ENCODE results near the gene CRB3.
A peak's percentile ranks its signal among the peaks of the same experiment; 100 is the strongest.

The CRB3 gene

GRCh38 chr19:6470173-6470572 is 6.1 kb downstream of the CRB3 start:
- DNase-seq = no peak

DNA sequence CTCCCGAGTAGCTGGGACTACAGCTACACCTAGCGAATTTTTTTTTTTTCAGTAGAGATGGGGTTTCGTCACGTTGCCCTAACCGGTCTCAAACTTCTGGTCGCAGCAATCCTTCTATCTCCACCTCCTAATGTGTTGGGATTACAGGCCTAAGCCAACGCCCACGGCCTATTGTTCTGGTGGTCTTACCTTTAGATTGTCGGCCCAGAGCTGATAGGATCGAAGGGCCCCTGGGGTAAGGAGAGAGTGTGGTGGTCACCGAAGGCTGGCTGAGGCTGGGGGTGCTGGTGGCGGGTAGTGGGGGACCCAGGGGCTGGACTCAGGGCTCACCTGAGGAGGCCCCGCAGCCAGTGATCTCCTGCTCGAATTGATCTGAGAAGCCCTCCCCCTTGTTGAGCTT is 7.0 kb downstream of the CRB3 start:
- no peak for DNase-seq

DNA sequence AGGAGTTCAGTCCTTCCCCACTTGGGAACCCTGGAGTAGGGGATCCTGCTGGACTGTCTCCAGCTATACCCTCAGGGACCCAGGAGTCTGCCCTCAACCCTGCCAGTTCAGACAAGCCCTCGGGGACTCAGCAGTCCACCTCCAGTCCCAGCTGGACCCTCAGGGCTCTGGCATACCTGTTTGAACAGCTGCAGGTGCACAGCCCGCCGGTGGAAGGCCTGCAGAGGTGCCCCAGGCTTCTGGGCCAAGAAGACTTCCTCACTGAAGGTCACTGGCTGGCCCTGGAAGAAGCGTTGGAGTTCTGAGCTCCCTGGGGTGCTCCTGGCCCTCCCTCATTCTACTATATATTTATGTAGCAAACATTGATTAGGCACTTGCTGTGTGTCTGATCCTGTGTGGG is 8.6 kb downstream of the CRB3 start:
- no peak for DNase-seq

DNA sequence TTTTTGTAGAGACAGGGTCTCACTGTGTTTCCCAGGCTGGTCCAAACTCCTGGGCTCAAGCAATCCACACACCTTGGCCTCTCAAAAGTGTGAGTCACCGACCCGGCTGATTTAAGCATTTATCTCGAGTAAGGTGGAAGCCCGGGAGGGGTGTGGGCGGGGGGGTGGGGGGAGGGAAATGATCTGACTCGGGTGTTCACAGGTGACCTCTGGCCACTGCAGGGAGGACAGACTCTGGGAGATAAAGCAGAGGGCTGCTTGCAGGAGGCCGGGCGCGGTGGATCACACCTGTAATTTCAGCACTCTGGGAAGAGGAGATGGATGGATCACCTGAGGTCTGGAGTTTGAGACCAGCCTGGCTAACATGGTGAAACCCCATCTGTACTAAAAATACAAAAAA is 9.6 kb downstream of the CRB3 start:
- DNase-seq = no peak

DNA sequence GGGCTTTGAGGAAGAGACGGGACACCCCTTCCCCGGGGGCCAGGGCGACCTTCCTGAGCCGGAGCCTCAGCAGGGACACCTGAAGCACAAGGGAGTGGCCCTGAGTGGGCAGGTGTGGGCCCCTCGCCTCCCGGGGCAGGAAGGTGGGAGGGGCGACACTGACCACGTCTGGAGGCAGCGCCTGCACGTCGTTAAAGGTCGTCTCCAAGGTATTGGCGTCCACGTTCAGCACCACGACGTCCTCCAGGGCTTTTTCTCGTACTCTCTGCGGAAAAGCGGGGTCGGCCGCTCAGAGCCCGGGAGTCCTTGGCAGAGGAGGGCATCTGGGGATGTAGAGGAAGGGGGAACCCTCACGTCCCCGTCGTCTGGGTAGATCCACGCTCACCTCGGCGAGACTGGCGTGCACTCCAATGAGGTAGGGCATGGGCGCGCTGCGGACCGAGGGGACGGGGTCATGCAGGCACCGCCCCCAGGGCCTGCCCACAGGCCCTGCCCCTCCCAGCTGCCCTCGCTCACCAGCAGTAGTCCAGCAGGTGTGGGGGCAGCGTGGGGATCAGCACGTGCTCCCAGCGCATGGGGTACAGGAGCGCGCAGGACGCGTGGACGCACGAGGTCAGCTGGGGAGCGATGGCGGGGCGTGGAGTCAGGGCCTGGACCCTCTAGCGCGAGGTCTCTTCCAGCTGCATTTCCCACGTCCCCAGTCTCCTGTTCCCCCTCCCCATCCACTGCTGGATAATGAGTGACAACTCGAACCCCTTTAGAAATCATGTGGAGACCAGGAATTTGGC is 11.4 kb downstream of the CRB3 start:
- no peak for DNase-seq

- DNase-seq = peak; percentile 84
These were observed 12.3 kb downstream of the CRB3 start for GRCh38 chr19:6476155-6476895.

DNA sequence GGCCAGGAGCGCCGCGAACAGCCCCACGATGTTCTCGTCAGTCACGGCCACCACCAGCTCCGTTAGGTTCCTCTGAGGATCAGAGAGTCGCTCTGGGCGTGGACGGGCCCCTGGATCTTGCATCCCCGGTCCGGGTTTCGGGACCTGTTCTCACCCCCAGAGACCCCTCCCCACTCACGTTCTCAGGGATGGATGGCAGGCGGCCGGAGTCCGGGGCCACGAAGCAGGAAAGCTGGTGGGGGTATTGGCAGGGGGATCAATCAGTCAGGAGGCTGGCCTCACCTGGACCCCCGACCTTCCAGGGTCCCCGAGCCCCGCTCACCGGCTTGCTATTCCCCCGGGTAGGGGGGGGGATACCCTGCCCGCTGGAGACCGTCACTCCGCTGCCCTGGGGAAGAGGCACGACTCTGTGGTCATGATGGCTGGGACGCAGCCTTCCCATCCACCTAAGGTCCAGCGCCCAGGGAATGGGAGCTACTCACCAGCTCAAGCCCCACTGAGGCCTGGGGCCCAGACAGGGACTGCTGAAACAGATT is 12.9 kb downstream of the CRB3 start:
- no peak for DNase-seq

DNA sequence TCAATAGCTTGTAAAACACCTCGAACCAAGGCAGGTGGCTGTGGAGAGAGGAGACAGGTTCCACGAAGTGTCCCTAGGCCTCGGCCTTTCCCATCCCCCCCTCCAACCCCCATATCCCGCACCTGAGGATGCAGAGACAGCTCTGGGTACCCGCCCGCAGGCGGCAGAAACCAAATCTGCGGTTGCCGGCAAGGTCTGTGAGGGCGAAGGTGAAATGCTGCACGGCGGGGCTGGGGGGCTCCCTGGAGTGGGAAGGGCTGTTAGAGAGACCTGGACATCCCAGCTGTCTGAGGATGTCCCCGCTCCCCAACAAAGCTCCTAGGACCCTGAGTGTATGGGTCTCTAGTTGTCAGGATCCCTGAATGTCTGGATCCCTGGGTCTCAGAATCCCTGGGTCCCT is 14.7 kb downstream of the CRB3 start:
- DNase-seq = no peak

DNA sequence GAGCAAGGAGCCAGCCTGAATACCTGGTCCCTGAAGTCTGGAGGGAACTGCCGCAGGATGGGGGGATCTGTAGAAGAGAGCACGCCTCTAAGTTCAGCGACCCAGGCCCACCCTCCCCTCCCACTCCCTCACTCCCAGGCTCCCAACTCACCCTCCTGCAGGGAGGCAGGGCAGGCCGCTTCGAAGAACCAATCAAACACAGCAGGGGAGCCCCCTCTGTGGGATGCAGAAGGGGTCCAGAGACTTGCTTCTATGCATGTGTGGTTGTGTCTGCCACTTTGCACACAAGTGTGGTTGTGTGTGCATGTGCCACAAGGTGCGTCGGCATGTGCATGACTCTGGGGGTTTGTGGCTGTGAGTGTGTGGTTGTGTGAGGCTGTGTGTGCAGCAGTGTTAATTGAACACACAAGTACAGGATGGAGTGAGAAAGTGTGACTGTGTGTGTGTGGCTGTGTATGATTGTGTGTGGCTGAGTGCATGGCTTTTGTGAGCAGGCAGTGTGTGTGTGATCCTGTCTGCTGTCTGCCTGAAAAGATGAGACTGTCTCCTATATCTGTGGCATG is 15.8 kb downstream of the CRB3 start:
- no peak for DNase-seq

GRCh38 chr19:6480848-6481415 is 16.9 kb downstream of the CRB3 start:
- peak; percentile 49 for DNase-seq

DNA sequence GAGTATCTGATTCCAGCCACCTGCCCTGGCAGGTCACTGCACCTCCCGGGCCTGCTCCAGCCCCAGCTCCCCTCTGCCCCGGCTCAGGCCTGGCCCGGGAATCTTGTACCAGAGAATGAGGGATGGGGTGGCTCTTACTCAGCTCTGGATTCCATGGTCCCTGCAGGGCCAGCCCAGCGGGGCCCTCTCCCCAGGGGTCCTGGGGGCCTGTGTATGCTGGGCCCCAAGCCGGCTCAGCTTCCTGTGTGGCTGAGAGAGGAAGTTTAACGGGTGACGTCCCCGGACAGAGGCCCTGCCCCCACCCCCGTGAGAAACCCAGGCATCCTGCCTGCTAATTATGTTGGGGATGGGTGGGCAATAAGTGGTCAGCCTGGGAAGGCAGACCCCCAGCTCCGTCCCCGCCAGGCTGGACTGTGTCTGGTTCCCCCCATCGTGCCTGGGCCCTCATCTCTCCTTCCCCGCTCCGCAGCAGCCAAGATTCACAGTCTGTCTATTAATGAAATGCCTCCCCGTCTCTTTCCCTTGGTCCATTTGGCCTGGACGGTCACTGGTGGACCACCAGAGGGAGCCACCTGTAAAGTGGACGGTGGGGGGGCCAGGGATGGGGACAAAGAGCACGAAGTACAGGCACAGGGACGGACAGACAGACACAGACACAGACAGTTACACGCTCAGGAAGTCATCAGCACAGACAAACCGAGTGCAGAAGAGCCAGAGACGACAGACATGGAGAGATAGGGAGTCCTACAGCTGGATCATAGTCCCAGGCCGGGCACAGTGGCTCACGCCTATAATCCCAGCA is 17.7 kb downstream of the CRB3 start, which contains the start of gene DENND1C:
Gene DENND1C, minus strand, starts transcription at position 247 of the 802 bp plus-strand sequence. Its CDS starts 92 bp downstream, at position 155.
- DNase-seq = peak; percentile 77

DNA sequence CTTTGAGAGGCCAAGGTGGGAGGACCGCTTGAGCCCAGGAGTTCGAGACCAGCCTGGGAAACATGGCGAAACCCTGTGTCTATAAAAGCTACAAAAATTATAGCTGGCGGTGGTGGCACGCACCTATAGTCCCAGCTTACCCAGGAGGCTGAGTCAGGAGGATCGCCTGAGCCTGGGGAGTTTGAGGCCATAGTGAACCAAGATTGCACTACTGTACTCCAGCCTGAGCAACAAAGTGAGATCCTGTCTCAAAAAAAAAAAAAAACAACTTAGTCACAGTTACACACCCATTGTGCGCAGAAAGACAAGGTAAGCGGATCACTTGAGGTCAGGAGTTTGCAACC is 18.2 kb downstream of the CRB3 start:
- peak; percentile 36 for DNase-seq

DNA sequence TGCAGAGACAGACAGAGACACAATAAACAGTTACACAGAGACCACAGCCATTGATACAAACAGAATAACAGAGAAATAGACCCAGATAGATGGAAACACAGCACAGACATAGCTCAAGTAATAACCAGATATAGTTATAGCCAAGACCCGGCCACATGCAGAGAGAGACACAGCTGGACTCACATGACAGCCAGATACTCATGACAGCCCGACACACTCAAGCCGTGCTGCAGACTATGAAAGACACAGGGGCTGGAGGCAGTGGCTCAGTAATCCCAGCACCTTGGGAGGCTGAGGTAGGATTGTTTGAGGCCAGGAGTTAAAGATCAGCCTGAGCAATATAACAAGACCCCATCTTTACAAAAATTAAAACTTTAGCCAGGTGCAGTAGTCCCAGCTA is 19.2 kb downstream of the CRB3 start:
- no peak for DNase-seq

GRCh38 chr19:6484230-6484629 is 20.2 kb downstream of the CRB3 start:
- no peak for DNase-seq

DNA sequence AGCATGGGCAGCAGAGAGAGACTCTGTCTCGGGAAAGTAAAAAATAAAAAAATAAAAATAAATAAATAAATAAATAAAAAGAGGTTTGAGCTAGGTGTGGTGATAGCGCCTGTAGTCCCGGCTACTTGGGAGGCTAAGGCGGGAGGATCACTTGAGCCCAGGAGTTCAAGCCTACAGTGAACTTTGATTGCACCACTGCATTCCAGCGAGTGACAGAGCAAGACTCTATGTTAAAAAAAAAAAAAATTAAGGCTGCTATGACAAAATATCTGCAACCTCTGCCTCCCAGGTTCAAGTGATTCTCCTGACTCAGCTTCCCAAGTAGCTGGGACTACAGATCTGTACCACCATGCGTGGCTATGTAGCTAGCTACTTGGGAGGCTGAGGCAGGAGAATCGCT is 20.8 kb downstream of the CRB3 start:
- DNase-seq = no peak

GRCh38 chr19:6489278-6490061 is 25.4 kb downstream of the CRB3 start:
- no peak for DNase-seq

GRCh38 chr19:6490134-6490533 is 26.1 kb downstream of the CRB3 start:
- no peak for DNase-seq

GRCh38 chr19:6491802-6492592 is 27.9 kb downstream of the CRB3 start:
- no peak for DNase-seq

- DNase-seq = no peak
These were observed 30.5 kb downstream of the CRB3 start for GRCh38 chr19:6494438-6495036.

DNA sequence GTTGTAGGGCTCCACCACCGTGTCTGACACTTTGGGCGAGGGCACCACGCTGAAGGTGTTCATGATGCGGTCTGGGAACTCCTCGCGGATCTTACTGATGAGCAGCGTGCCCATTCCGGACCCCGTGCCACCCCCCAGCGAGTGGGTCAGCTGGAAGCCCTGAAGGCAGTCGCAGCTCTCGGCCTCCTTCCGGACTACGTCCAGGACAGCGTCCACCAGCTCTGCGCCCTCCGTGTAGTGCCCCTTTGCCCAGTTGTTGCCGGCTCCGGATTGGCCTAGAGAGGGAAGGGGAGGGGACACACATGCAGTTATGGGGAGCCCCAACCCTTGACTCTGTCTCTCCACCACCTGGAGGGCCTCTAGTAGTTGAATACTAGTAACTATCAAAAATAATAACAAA is 31.9 kb downstream of the CRB3 start:
- DNase-seq = no peak
